ENCODE results near the gene CABS1.

CABS1 gene

GRCh38 chr4:70337886-70338420 lies 3.2 kb downstream of the CABS1 start:
- no peak overlapping the region for H3K27ac ChIP-seq
- no peak for DNase-seq (ENCODE audit: low spot score)
- TF ChIP-seq, protein P1, sequence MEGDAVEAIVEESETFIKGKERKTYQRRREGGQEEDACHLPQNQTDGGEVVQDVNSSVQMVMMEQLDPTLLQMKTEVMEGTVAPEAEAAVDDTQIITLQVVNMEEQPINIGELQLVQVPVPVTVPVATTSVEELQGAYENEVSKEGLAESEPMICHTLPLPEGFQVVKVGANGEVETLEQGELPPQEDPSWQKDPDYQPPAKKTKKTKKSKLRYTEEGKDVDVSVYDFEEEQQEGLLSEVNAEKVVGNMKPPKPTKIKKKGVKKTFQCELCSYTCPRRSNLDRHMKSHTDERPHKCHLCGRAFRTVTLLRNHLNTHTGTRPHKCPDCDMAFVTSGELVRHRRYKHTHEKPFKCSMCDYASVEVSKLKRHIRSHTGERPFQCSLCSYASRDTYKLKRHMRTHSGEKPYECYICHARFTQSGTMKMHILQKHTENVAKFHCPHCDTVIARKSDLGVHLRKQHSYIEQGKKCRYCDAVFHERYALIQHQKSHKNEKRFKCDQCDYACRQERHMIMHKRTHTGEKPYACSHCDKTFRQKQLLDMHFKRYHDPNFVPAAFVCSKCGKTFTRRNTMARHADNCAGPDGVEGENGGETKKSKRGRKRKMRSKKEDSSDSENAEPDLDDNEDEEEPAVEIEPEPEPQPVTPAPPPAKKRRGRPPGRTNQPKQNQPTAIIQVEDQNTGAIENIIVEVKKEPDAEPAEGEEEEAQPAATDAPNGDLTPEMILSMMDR (IDR thresholded peaks at IDR 0.05), result no peak
- no peak overlapping the region for H3K4me3 ChIP-seq

- DNase-seq (ENCODE audit: low spot score), result no peak
- H3K4me3 ChIP-seq, result no peak overlapping the region
- H3K27ac ChIP-seq, result no peak overlapping the region
- TF ChIP-seq, protein P1 (IDR thresholded peaks at IDR 0.05), result no peak
These were observed 21.4 kb downstream of the CABS1 start for GRCh38 chr4:70356185-70356584.

DNA sequence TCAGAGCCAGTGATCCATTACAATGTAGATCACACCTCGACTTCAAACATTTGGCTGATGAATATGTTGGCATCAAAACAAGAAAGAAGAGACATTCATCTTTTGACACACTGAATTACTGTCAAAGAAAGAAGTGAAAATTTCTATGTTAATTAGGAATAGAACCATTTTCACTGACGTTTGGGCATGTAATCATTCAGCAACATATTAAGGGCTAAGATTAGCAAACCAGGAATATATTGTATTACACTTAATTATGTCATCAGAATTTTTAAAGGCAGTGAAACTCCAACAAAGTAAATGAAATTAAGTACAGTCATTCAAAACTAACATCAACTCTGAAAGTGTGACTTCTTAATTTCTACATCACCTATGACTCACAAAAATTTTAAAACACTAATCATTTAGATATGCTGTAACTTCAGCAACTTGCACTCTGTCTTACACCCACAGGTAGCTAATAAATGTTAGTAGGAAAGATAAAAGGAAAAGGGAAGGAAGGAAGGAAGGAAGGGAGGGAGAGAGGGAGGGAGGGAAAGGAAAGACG lies 24.4 kb downstream of the CABS1 start:
- DNase-seq (ENCODE audit: low spot score), result no peak

DNA sequence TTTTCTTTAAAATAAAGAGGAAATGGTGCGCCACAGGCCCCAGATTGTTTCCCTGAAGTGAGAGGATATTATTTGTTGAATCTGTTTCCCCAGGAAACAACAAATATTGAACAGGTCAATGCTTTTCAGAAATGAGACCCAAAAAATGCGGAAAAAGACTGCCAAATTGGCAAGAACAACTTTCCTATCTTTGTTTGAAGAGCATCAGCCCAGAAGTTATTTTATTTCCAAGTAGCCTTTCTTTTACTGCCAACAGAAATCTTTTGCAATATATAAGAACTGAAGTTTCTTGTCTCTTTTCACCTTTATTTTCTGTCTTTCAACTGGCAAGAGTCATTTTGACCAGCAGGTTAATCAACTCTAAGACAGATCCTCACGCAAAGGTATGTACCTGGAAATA lies 25.7 kb downstream of the CABS1 start, which contains the start of gene SMR3A:
Gene SMR3A, plus strand, starts transcription at position 301 of the 400 bp plus-strand sequence. CDS start 1,356 bp downstream, outside the sequence.
- DNase-seq (ENCODE audit: low spot score), result no peak
- TF ChIP-seq, protein P1 (IDR thresholded peaks at IDR 0.05), result no peak
- no peak within 1 kb of the TSS for H3K27ac ChIP-seq
- no peak within 1 kb of the TSS for H3K4me3 ChIP-seq

More for the DNA sequence above, 24.4 kb downstream of the CABS1 start:
- no peak overlapping the region for H3K4me3 ChIP-seq
- TF ChIP-seq, protein P1 (IDR thresholded peaks at IDR 0.05), result no peak
- no peak overlapping the region for H3K27ac ChIP-seq

GRCh38 chr4:70364002-70364401 lies 29.2 kb downstream of the CABS1 start:
- Histone ChIP-seq H3K27ac (no peak overlapping the region), H3K4me3 (no peak overlapping the region)
- no peak for DNase-seq (ENCODE audit: low spot score)
- TF ChIP-seq, protein P1 (IDR thresholded peaks at IDR 0.05), result no peak

DNA sequence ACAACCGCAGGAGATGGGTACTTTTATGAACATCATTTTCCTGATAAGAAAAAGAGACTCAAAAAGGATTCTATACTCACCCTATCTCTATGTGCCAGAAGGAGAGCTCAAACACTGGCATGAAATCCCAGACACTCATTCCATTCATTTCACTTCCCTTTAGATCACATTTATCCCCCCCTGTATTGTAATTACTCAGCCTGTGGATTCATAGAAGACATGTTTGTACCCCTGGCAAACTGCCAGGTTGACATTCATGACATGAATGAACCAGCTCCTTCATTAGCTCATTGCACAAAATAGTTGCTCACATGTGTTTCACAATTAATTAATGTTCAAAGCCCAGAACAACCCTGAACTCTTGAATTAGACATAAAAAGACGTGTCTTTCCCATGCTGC lies 30.7 kb downstream of the CABS1 start:
- TF ChIP-seq, protein P1 (IDR thresholded peaks at IDR 0.05), result no peak
- Histone ChIP-seq H3K27ac (no peak overlapping the region), H3K4me3 (no peak overlapping the region)
- no peak for DNase-seq (ENCODE audit: low spot score)

DNA sequence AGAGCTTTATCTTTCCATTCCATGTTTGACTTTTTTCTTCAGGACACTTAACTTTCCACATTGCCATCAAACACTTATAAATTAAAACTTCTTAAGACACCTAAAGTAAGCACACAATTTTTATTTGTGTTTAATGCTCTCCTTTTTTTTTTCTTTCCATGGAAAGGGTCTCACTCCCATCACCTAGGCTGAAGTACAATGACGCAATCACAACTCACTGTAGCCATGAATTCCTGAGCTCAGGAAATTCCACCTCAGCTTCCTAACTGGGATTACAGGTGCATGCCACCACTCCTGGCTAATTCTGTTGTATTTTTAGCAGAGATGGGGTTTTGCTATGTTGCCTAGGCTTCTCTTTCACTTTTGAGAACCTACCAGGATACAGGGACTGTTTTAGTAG lies 33.0 kb downstream of the CABS1 start:
- DNase-seq (ENCODE audit: low spot score), result no peak
- Histone ChIP-seq H3K27ac (no peak overlapping the region), H3K4me3 (no peak overlapping the region)
- TF ChIP-seq, protein P1 (IDR thresholded peaks at IDR 0.05), result no peak
